HCT116 (cell line): Measurements from ENCODE around the gene PTH2. TPM values are rescaled to one million over a fixed set of nuclear protein-coding genes. Genes with fewer than 3 reads are reported as not detected.

ENCODE experiments used
- ATAC-seq: fragments of 200-7000 bp; cut with Tn5 transposase; 2 replicates; pipeline ENCODE4 v1.9.1; 2020; ENCODE audit warnings: mild to moderate bottlenecking, moderate library complexity
- BruUV-seq: library from RNA; stranded (reverse); fragments of 400-500 nt; replicated peaks from 2 replicates; lab custom pipeline; 2021; lab: Mats Ljungman, UMichigan
- CTCF ChIA-PET: fragments of 300-600 bp; sonication (Branson Sonifier 250); formaldehyde crosslinking; loops from one replicate; lab custom pipeline; 2021; ENCODE audit warnings: antibody characterized with exemption; lab: Charles Lee
- POLR2A ChIA-PET: fragments of 300-600, 350-600 bp; sonication (Branson Sonifier 250); formaldehyde crosslinking; loops from one replicate; lab custom pipeline; 2021; ENCODE audit warnings: antibody characterized with exemption; lab: Charles Lee
- RAD21 ChIA-PET, 2 experiments: fragments of 300-600 bp; sonication (Branson Sonifier 250); formaldehyde crosslinking; loops; one replicate each; lab custom pipeline; 2023; ENCODE audit warnings: low total read pairs in 2 of 2; ENCODE audit not compliant: uncharacterized antibody in 2 of 2, unreplicated experiment in 2 of 2, low non-redundant PET in 1 of 2; lab: Charles Lee
- DNase-seq: peaks from one replicate; pipeline ENCODE4 v3.0.0-alpha.2; 2010; ENCODE audit warnings: low read depth, low spot score
- H2AFZ ChIP-seq: fragments of 200-600 bp; shearing (Covaris generic), sonication (generic); 2 replicates; pipeline ENCODE4 v1.6.1; 2017; ENCODE audit warnings: low read depth, mixed run types, mixed read lengths, antibody characterized with exemption, low read length; ENCODE audit not compliant: poor library complexity, severe bottlenecking
- H3K27ac ChIP-seq: 2 replicates; pipeline ENCODE4 v1.5.1; 2012; ENCODE audit warnings: low read depth, low read length
- H3K27me3 ChIP-seq: fragments of 200-600 bp; sonication (generic); 2 replicates; pipeline ENCODE4 v1.6.1; 2016; ENCODE audit warnings: mixed run types, low read length, mixed read lengths; ENCODE audit not compliant: insufficient read depth
- H3K36me3 ChIP-seq, 2 experiments: fragments of 200-500 bp in 1 of 2; fragments of 200-600 bp in 1 of 2; sonication (Bioruptor generic) in 1 of 2; sonication (generic) in 1 of 2; 2 replicates each; pipeline versions ENCODE4 v1.5.1 to v1.6.1; 2014 to 2016; ENCODE audit warnings: low read length in 2 of 2, inconsistent platforms in 1 of 2, mixed read lengths in 1 of 2, mixed run types in 1 of 2; ENCODE audit not compliant: insufficient read depth in 2 of 2, control insufficient read depth in 1 of 2
- H3K4me1 ChIP-seq, 2 experiments: fragments of 200-600 bp in 1 of 2; sonication (generic) in 1 of 2; 2 replicates each; pipeline versions ENCODE4 v1.5.1 to v1.6.1; 2012 to 2017; ENCODE audit warnings: low read length in 2 of 2, inconsistent platforms in 1 of 2, mild to moderate bottlenecking in 1 of 2, mixed read lengths in 1 of 2, mixed run types in 1 of 2, moderate library complexity in 1 of 2; ENCODE audit not compliant: insufficient read depth in 2 of 2, control insufficient read depth in 1 of 2
- H3K4me2 ChIP-seq: fragments of 200-600 bp; sonication (generic); 2 replicates; pipeline ENCODE4 v1.6.1; 2017; ENCODE audit warnings: mixed run types, low read length, mixed read lengths
- H3K4me3 ChIP-seq, 2 experiments: fragments of 200-600 bp in 1 of 2; sonication (generic) in 1 of 2; replicated peaks in 1 of 2; 2 replicates each; pipeline ENCODE4 v1.5.1; 2011 to 2016; ENCODE audit warnings: low read length in 2 of 2, control low read depth in 1 of 2, low read depth in 1 of 2, mild to moderate bottlenecking in 1 of 2, mixed read lengths in 1 of 2, mixed run types in 1 of 2
- H3K79me2 ChIP-seq: fragments of 200-600 bp; sonication (generic); 2 replicates; pipeline ENCODE4 v1.6.1; 2017; ENCODE audit warnings: mild to moderate bottlenecking, mixed run types, low read length, moderate library complexity, mixed read lengths; ENCODE audit not compliant: insufficient read depth
- H3K9ac ChIP-seq: fragments of 200-600 bp; sonication (generic); 2 replicates; pipeline ENCODE4 v1.6.1; 2016; ENCODE audit warnings: low read length, mixed read lengths
- H3K9me2 ChIP-seq: fragments of 200-600 bp; sonication (generic), shearing (Covaris generic); 2 replicates; pipeline ENCODE4 v1.6.1; 2017; ENCODE audit warnings: mixed run types, mild to moderate bottlenecking, moderate library complexity; ENCODE audit not compliant: insufficient read depth
- H3K9me3 ChIP-seq, 2 experiments: fragments of 200-500 bp in 1 of 2; fragments of 200-600 bp in 1 of 2; sonication (Bioruptor generic) in 1 of 2; sonication (generic) in 1 of 2; 2 replicates each; pipeline ENCODE4 v1.6.1; 2014 to 2017; ENCODE audit warnings: low read length in 2 of 2, mixed read lengths in 2 of 2, inconsistent platforms in 1 of 2, low read depth in 1 of 2, mild to moderate bottlenecking in 1 of 2, mixed run types in 1 of 2, moderate library complexity in 1 of 2; ENCODE audit not compliant: control insufficient read depth in 1 of 2, insufficient read depth in 1 of 2
- H4K20me1 ChIP-seq: fragments of 200-600 bp; sonication (generic), shearing (Covaris generic); 2 replicates; pipeline ENCODE4 v1.6.1; 2017; ENCODE audit warnings: mixed run types, mild to moderate bottlenecking, moderate library complexity; ENCODE audit not compliant: insufficient read depth
- CEBPB ChIP-seq: IDR thresholded peaks from 2 replicates; pipeline ENCODE4 v1.6.1; 2012; ENCODE audit warnings: low read depth
- ELF1 ChIP-seq: IDR thresholded peaks from 2 replicates; pipeline ENCODE4 v1.6.1; 2012; ENCODE audit warnings: low read depth, borderline replicate concordance
- EZH2 ChIP-seq: fragments of 200-600 bp; sonication (generic); IDR thresholded peaks from 2 replicates; pipeline ENCODE4 v1.6.1; 2017; ENCODE audit warnings: antibody characterized with exemption, mixed run types
- EZH2phosphoT487 ChIP-seq: fragments of 200-600 bp; IDR thresholded peaks from 2 replicates; pipeline ENCODE4 v1.6.1; 2018; ENCODE audit warnings: antibody characterized with exemption, borderline replicate concordance
- FOSL1 ChIP-seq: IDR thresholded peaks from 2 replicates; pipeline ENCODE4 v1.6.1; 2012; ENCODE audit warnings: low read depth
- POLR2A ChIP-seq: IDR thresholded peaks from 2 replicates; pipeline ENCODE4 v1.7.0; 2011; ENCODE audit warnings: borderline replicate concordance; ENCODE audit not compliant: insufficient read depth, insufficient read length; ENCODE audit errors: extremely low read depth
- POLR2AphosphoS5 ChIP-seq: IDR thresholded peaks from 2 replicates; pipeline ENCODE4 v1.6.1; 2011; ENCODE audit warnings: mild to moderate bottlenecking, low read depth, low read length, moderate library complexity
- RAD21 ChIP-seq: IDR thresholded peaks from 2 replicates; pipeline ENCODE4 v1.6.1; 2012; ENCODE audit warnings: low read depth, mild to moderate bottlenecking
- SIN3A ChIP-seq: IDR thresholded peaks from 2 replicates; pipeline ENCODE4 v1.6.1; 2012; ENCODE audit warnings: low read depth
- SP1 ChIP-seq: IDR thresholded peaks from 2 replicates; pipeline ENCODE4 v1.6.1; 2012; ENCODE audit warnings: low read depth
- SRF ChIP-seq: IDR thresholded peaks from 2 replicates; pipeline ENCODE4 v1.6.1; 2012; ENCODE audit warnings: low read depth
- YY1 ChIP-seq: IDR thresholded peaks from 2 replicates; pipeline ENCODE4 v1.6.1; 2011; ENCODE audit warnings: low read length, low read depth, moderate library complexity, mild to moderate bottlenecking; ENCODE audit not compliant: insufficient replicate concordance; ENCODE audit errors: extremely low read depth
- ZFX ChIP-seq: fragments of 450-650 bp; IDR thresholded peaks from 2 replicates; pipeline ENCODE4 v1.6.1; 2017
- intact Hi-C: fragments of 100-400 bp; cut with micrococcal nuclease; formaldehyde crosslinking; loops from 2 replicates; pipeline ENCODE4 v1.10.0; 2022
- total RNA-seq: library from RNA; stranded (reverse); gene quantifications from one replicate; pipeline ENCODE4 v1.2.1, GENCODE V29; 2021; ENCODE audit not compliant: unreplicated experiment
- TF ChIP-seq, protein P1 (sequence below): IDR thresholded peaks from 2 replicates; pipeline ENCODE4 v1.6.1; 2012
- TF ChIP-seq, protein P2 (sequence below): IDR thresholded peaks from 2 replicates; pipeline ENCODE4 v1.6.1; 2012
- TF ChIP-seq, protein P3 (sequence below): IDR thresholded peaks from 2 replicates; pipeline ENCODE4 v1.6.1; 2012; ENCODE audit warnings: low read depth
- TF ChIP-seq, protein P4 (sequence below), 3 experiments: fragments of 200-600 bp in 1 of 3; sonication (generic) in 1 of 3; IDR thresholded peaks in 2 of 3; conservative IDR thresholded peaks in 1 of 3; 2 replicates each; pipeline ENCODE4 v1.5.1; 2012 to 2017; ENCODE audit warnings: low read depth in 2 of 3, low read length in 2 of 3, antibody characterized with exemption in 1 of 3, borderline replicate concordance in 1 of 3, control low read depth in 1 of 3, mild to moderate bottlenecking in 1 of 3, mixed read lengths in 1 of 3, mixed run types in 1 of 3, moderate library complexity in 1 of 3; ENCODE audit not compliant: insufficient read depth in 1 of 3
- TF ChIP-seq, protein P5 (sequence below): IDR thresholded peaks from 2 replicates; pipeline ENCODE4 v1.6.1; 2011; ENCODE audit warnings: mild to moderate bottlenecking, low read length, moderate library complexity; ENCODE audit not compliant: insufficient replicate concordance; ENCODE audit errors: extremely low read depth

The PTH2 gene
- total RNA-seq, 1 experiment from 2014 or later: 9.5 TPM

DNA sequence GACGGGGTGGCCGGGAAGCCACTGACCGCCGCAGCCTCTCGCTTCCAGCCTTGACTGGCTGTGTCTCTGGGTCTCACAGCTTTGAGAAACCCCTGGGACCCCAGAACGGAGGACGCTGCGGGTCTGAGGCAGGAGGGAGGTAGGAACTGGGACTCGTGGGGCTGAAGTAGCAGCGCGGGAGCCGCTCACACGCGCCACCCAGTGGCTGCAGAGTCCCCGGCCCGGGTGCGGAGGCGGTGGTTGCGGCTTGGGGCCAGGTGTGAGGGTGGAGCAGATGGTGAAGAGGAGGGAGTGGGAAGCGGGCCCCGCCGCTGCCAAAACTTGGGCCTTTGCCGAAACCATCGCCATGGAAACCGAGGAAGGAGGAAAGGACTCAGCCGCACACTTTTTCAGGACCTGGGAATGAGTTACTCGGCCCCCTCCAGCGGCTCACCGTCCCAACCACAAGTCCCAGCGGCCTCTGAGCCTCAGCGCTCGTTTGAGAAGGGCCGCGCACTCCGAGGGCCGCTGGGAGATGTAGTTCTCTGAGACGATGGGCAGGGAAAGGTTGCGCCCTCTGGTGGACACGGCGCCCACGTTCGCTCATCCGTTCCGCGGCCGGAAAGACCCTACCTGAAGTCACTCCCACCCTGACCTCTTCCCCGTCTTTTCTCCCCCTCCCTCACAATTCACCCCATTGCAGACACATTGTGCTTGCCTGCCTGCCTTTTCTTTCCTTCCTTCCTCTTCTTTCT, 20.3 kb upstream of the PTH2 start:
- Histone ChIP-seq H3K9me3 (no peaks in the 10 kb centered on the region), H3K9ac (peak overlapping the region; percentile 86), H3K4me3 (peak overlapping the region; percentile 63 to 80), H3K4me1 (peaks cover 16 to 43% of the 10 kb centered on the region in 2 experiments; a peak in 3 of 4 replicates), H3K36me3 (peaks cover 6 to 9% of the 10 kb centered on the region in 2 experiments; a peak in 2 of 4 replicates), H3K27me3 (peaks cover 10% of the 10 kb centered on the region), H3K4me2 (peak overlapping the region; percentile 98), H3K79me2 (no peaks in the 10 kb centered on the region), H4K20me1 (no peaks in the 10 kb centered on the region), H3K9me2 (no peaks in the 10 kb centered on the region), H2AFZ (peak overlapping the region; percentile 85), H3K27ac (peak overlapping the region; percentile 92)
- ATAC-seq (peak; percentile 80), DNase-seq (peak; percentile 87)
- POLR2A ChIA-PET: interaction anchor here (1.0 kb wide), 2 partner anchors 9 to 10 kb away, joined by 7 to 8 read pairs; partner anchors contain the start of genes ALDH16A1 and PIH1D1
- RAD21 ChIA-PET: interaction anchor here in 1 of 2 experiments (1.0 kb wide), 1 partner anchor 52 kb away, joined by 5 read pairs; no protein-coding TSS in a partner anchor
- CTCF ChIA-PET: interaction anchor here (1.0 to 2.1 kb wide), 6 partner anchors 9 to 218 kb away, joined by 3 to 15 read pairs (median 8); partner anchors contain the start of gene PIH1D1
- intact Hi-C loops: loop anchor here (1.0 to 2.0 kb wide), 3 partner anchors 51 to 219 kb away; partner anchors contain the start of gene DKKL1
- BruUV-seq: TSS peak; percentile 84
- TF ChIP-seq, protein P1, sequence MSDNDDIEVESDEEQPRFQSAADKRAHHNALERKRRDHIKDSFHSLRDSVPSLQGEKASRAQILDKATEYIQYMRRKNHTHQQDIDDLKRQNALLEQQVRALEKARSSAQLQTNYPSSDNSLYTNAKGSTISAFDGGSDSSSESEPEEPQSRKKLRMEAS: no peak; the same call in 1 of the 2 replicates
- TF ChIP-seq YY1 (peak; percentile 48), SP1 (no peak), FOSL1 (no peak), SIN3A (no peak), POLR2A (no peak), ELF1 (no peak), ZFX (peak; percentile 41; the same call in 1 of the 2 replicates), EZH2 (no peak), CEBPB (no peak), RAD21 (peak; percentile 77), EZH2phosphoT487 (no peak), POLR2AphosphoS5 (no peak), SRF (no peak)
- TF ChIP-seq, protein P2, sequence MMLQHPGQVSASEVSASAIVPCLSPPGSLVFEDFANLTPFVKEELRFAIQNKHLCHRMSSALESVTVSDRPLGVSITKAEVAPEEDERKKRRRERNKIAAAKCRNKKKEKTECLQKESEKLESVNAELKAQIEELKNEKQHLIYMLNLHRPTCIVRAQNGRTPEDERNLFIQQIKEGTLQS: no peak
- TF ChIP-seq, protein P3, sequence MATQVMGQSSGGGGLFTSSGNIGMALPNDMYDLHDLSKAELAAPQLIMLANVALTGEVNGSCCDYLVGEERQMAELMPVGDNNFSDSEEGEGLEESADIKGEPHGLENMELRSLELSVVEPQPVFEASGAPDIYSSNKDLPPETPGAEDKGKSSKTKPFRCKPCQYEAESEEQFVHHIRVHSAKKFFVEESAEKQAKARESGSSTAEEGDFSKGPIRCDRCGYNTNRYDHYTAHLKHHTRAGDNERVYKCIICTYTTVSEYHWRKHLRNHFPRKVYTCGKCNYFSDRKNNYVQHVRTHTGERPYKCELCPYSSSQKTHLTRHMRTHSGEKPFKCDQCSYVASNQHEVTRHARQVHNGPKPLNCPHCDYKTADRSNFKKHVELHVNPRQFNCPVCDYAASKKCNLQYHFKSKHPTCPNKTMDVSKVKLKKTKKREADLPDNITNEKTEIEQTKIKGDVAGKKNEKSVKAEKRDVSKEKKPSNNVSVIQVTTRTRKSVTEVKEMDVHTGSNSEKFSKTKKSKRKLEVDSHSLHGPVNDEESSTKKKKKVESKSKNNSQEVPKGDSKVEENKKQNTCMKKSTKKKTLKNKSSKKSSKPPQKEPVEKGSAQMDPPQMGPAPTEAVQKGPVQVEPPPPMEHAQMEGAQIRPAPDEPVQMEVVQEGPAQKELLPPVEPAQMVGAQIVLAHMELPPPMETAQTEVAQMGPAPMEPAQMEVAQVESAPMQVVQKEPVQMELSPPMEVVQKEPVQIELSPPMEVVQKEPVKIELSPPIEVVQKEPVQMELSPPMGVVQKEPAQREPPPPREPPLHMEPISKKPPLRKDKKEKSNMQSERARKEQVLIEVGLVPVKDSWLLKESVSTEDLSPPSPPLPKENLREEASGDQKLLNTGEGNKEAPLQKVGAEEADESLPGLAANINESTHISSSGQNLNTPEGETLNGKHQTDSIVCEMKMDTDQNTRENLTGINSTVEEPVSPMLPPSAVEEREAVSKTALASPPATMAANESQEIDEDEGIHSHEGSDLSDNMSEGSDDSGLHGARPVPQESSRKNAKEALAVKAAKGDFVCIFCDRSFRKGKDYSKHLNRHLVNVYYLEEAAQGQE: no peak
- TF ChIP-seq, protein P4, sequence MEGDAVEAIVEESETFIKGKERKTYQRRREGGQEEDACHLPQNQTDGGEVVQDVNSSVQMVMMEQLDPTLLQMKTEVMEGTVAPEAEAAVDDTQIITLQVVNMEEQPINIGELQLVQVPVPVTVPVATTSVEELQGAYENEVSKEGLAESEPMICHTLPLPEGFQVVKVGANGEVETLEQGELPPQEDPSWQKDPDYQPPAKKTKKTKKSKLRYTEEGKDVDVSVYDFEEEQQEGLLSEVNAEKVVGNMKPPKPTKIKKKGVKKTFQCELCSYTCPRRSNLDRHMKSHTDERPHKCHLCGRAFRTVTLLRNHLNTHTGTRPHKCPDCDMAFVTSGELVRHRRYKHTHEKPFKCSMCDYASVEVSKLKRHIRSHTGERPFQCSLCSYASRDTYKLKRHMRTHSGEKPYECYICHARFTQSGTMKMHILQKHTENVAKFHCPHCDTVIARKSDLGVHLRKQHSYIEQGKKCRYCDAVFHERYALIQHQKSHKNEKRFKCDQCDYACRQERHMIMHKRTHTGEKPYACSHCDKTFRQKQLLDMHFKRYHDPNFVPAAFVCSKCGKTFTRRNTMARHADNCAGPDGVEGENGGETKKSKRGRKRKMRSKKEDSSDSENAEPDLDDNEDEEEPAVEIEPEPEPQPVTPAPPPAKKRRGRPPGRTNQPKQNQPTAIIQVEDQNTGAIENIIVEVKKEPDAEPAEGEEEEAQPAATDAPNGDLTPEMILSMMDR (IDR thresholded peaks at IDR 0.05 in 2 of 3, conservative IDR thresholded peaks at IDR 0.05 in 1 of 3; ENCODE audit: borderline replicate concordance in 1 of 3, insufficient read depth in 1 of 3, low read depth in 2 of 3, low read length in 2 of 3): peak; percentile 75 to 95 (median 88)
- TF ChIP-seq, protein P5, sequence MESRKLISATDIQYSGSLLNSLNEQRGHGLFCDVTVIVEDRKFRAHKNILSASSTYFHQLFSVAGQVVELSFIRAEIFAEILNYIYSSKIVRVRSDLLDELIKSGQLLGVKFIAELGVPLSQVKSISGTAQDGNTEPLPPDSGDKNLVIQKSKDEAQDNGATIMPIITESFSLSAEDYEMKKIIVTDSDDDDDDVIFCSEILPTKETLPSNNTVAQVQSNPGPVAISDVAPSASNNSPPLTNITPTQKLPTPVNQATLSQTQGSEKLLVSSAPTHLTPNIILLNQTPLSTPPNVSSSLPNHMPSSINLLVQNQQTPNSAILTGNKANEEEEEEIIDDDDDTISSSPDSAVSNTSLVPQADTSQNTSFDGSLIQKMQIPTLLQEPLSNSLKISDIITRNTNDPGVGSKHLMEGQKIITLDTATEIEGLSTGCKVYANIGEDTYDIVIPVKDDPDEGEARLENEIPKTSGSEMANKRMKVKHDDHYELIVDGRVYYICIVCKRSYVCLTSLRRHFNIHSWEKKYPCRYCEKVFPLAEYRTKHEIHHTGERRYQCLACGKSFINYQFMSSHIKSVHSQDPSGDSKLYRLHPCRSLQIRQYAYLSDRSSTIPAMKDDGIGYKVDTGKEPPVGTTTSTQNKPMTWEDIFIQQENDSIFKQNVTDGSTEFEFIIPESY: no peak
